Lung microvascular endothelial cell (primary cell): Measurements from ENCODE around the gene BRCA2. TPM values are rescaled to one million over a fixed set of nuclear protein-coding genes. Genes with fewer than 3 reads are reported as not detected.
"Not testable (repeated sequence)": the region's sequence is repeated elsewhere in the genome, so short reads cannot be mapped to it uniquely, and the experiment has no call there.

Experiments
- DNase-seq, 2 donors: peaks; one replicate each; pipeline versions ENCODE4 v3.0.0 to v3.0.0-alpha.2; 2010; ENCODE audit warnings: low read depth in 2 of 2
- total RNA-seq: library from RNA; depleted of rRNA; stranded (reverse); fragments of >200 nt; gene quantifications from 2 replicates; pipeline ENCODE4 v1.2.1, GENCODE V29; 2014

Gene BRCA2
- total RNA-seq, 1 donor from 2014 or later: 1.2 TPM

- DNase-seq: no peak
Observed at GRCh38 chr13:32309312-32310133, 5.8 kb upstream of the BRCA2 start.

GRCh38 chr13:32310134-32310706 lies 5.1 kb upstream of the BRCA2 start:
- DNase-seq: peak; percentile 74 to 78

- DNase-seq: no peak
Observed at GRCh38 chr13:32311188-32311897, 4.0 kb upstream of the BRCA2 start.

- DNase-seq: peak; percentile 31 to 65
Observed at GRCh38 chr13:32314271-32315237, 754 bp upstream of the BRCA2 start.

- peak in 1 of 2 donors; percentile 56 for DNase-seq
Observed at GRCh38 chr13:32316028-32316339, 676 bp downstream of the BRCA2 start.

- no peak for DNase-seq
Observed at GRCh38 chr13:32316501-32316900, 1.2 kb downstream of the BRCA2 start.

GRCh38 chr13:32317716-32318465 lies 2.6 kb downstream of the BRCA2 start:
- no peak for DNase-seq

- no peak for DNase-seq
Observed at GRCh38 chr13:32320528-32320927, 5.2 kb downstream of the BRCA2 start.

GRCh38 chr13:32323912-32324311 lies 8.6 kb downstream of the BRCA2 start:
- peak in 1 of 2 donors; percentile 69 for DNase-seq

GRCh38 chr13:32330441-32330840 lies 15.1 kb downstream of the BRCA2 start:
- peak in 1 of 2 donors; percentile 29 for DNase-seq

GRCh38 chr13:32334671-32335070 lies 19.4 kb downstream of the BRCA2 start:
- no peak for DNase-seq

- DNase-seq: no peak
Observed at GRCh38 chr13:32340914-32341313, 25.6 kb downstream of the BRCA2 start.

- no peak for DNase-seq
Observed at GRCh38 chr13:32347651-32348050, 32.3 kb downstream of the BRCA2 start.

- not testable (repeated sequence) for DNase-seq
Observed at GRCh38 chr13:32350839-32351441, 35.6 kb downstream of the BRCA2 start.

GRCh38 chr13:32354040-32354439 lies 38.7 kb downstream of the BRCA2 start:
- no peak for DNase-seq

- not testable (repeated sequence) for DNase-seq
Observed at GRCh38 chr13:32355935-32356334, 40.6 kb downstream of the BRCA2 start.

- no peak for DNase-seq
Observed at GRCh38 chr13:32362574-32362973, 47.3 kb downstream of the BRCA2 start.

GRCh38 chr13:32370805-32371204 lies 55.5 kb downstream of the BRCA2 start:
- DNase-seq: no peak

GRCh38 chr13:32376642-32377415 lies 61.5 kb downstream of the BRCA2 start:
- no peak for DNase-seq
